ENCODE results near the gene CDKAL1. TPM values are rescaled to one million over a fixed set of nuclear protein-coding genes. Genes with fewer than 3 reads are reported as not detected.

Gene CDKAL1
- total and polyA plus RNA-seq, 10 donors, result 4.8 to 26.9 (median 20.1) TPM

DNA sequence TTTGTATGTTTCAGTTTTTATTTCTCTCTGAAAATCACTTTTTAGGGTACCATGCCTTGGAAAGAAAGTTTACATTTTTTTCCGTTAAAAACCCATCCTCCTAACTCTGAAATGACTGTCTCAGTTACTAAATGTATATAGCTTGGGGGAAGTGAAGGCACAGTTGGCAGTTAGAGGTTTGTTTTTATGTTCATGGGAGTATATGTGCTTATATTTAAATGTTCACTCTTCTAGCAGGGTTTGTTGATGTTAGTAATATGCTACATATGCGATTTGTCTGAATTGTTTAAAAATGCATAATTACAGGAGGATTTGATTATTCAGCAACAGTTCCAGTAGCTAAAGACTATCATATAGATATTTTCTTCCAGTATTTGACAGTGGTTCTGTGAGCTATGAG, 31.1 kb downstream of the CDKAL1 start:
- H3K27ac ChIP-seq, result no peak overlapping the region
- H3K27me3 ChIP-seq (replicated peaks in 1 of 7), result no peaks in the 10 kb centered on the region
- WGBS, 5 donors, result 78 to 88% (median 85%) methylated on average over 2 of the region's 2 CpGs
- peaks cover 0 to 13% (median 0%) of the 10 kb centered on the region in 6 donors for H3K36me3 ChIP-seq
- H3K4me3 ChIP-seq, result no peak overlapping the region
- no peaks in the 10 kb centered on the region for H3K9me3 ChIP-seq
- H3K4me1 ChIP-seq, result peaks cover 0 to 11% (median 2%) of the 10 kb centered on the region in 6 donors
- intact Hi-C loops (cut with DNase I; ENCODE audit: low total_unique reads), result no loop called here
- no peak for TF ChIP-seq POLR2AphosphoS5 (IDR thresholded peaks at IDR 0.05)
- TF ChIP-seq, protein P1, sequence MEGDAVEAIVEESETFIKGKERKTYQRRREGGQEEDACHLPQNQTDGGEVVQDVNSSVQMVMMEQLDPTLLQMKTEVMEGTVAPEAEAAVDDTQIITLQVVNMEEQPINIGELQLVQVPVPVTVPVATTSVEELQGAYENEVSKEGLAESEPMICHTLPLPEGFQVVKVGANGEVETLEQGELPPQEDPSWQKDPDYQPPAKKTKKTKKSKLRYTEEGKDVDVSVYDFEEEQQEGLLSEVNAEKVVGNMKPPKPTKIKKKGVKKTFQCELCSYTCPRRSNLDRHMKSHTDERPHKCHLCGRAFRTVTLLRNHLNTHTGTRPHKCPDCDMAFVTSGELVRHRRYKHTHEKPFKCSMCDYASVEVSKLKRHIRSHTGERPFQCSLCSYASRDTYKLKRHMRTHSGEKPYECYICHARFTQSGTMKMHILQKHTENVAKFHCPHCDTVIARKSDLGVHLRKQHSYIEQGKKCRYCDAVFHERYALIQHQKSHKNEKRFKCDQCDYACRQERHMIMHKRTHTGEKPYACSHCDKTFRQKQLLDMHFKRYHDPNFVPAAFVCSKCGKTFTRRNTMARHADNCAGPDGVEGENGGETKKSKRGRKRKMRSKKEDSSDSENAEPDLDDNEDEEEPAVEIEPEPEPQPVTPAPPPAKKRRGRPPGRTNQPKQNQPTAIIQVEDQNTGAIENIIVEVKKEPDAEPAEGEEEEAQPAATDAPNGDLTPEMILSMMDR (IDR thresholded peaks at IDR 0.05 in 8 of 11, conservative IDR thresholded peaks at IDR 0.05 in 3 of 11), result no peak
- TF ChIP-seq POLR2A (IDR thresholded peaks at IDR 0.05), result no peak
- DNase-seq, result no peak

DNA sequence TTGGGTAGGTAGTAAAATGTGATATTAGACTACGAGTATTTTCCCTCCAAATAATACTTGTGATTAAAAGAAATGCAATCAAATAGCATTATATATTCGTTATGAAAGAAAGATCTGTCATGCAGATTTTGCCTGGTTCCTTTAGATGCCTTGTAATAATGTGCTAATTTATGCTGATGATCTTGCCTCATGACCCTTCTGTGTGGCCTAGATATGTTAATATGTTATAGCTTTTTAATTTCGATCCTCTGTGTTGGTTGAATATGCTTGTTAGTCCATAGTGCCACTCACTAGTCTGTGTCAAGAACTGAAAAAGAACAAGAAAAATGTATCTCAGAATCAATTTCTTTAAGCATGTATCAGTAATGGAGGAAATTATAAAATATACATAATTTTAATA, 31.9 kb downstream of the CDKAL1 start:
- Histone ChIP-seq H3K4me3 (no peak overlapping the region), H3K27me3 (replicated peaks in 1 of 7) (no peaks in the 10 kb centered on the region), H3K9me3 (no peaks in the 10 kb centered on the region), H3K27ac (no peak overlapping the region), H3K36me3 (peaks cover 0 to 13% (median 0%) of the 10 kb centered on the region in 6 donors), H3K4me1 (peaks cover 0 to 11% (median 2%) of the 10 kb centered on the region in 6 donors)
- 90 to 96% (median 95%) methylated on average over 3 of the region's 3 CpGs for WGBS, 5 donors
- TF ChIP-seq, protein P1 (IDR thresholded peaks at IDR 0.05 in 8 of 11, conservative IDR thresholded peaks at IDR 0.05 in 3 of 11), result no peak
- no peak for TF ChIP-seq POLR2A (IDR thresholded peaks at IDR 0.05)
- TF ChIP-seq POLR2AphosphoS5 (IDR thresholded peaks at IDR 0.05), result no peak
- intact Hi-C loops (cut with DNase I; ENCODE audit: low total_unique reads), result no loop called here
- no peak for DNase-seq

DNA sequence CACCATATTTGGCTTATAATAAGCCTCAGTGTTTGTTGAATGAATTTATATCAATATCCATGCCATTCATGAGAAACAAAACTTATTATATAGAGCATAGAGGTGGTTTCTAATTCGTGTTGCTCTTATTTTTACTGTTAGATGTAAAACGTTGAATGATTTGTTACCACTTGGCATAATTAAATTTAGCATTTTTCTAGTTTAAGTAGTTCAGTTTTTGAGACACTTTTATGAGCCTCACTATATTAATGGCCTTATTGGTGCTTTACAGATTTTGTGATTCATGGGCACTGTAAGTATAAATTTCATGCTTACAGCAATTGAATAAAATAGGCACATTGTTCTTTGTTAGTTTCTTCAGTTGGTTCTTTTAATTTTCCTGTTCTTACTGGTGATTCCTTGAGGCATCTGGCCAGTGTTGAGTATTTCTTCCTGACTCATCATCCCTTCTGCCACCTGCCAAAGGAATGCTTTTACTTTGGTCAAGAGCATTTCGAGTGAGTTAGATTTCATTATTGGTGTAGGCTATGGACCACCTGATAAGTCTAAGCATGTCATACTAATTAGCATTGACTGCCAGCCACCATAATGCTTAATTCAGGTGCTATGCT, 34.8 kb downstream of the CDKAL1 start:
- no peak for DNase-seq
- peaks cover 0 to 27% (median 8%) of the 10 kb centered on the region in 6 donors for H3K4me1 ChIP-seq
- H3K36me3 ChIP-seq, result peaks cover 0 to 17% (median 0%) of the 10 kb centered on the region in 6 donors
- no peak overlapping the region for H3K27ac ChIP-seq
- TF ChIP-seq POLR2AphosphoS5 (IDR thresholded peaks at IDR 0.05) (no peak), POLR2A (IDR thresholded peaks at IDR 0.05) (no peak)
- TF ChIP-seq, protein P1 (IDR thresholded peaks at IDR 0.05 in 8 of 11, conservative IDR thresholded peaks at IDR 0.05 in 3 of 11), result no peak
- H3K9me3 ChIP-seq, result no peaks in the 10 kb centered on the region
- 75 to 85% (median 83%) methylated on average over 3 of the region's 3 CpGs for WGBS, 5 donors
- no peak overlapping the region for H3K4me3 ChIP-seq
- intact Hi-C loops (cut with DNase I; ENCODE audit: low total_unique reads), result no loop called here
- H3K27me3 ChIP-seq (replicated peaks in 1 of 7), result no peaks in the 10 kb centered on the region

DNA sequence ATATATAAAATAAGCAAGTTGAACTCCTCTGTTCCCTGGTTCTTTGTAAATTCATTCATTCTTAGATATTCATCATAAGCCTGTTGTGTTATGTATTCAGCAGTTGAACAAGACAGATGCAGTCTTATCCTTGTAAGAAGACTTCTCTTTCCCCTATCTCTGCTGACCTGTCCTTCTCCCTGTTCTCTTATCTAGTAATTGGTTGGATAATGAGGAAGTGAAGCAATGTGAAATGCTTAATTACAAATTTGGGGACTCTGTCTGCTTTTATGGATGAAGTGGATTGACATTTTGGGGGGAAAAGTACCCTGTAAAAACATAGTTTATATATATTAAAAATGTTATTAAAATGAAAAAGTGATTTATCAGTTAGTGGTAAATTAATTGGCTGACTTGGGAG, 37.0 kb downstream of the CDKAL1 start:
- peaks cover 0 to 25% (median 0%) of the 10 kb centered on the region in 6 donors for H3K36me3 ChIP-seq
- H3K9me3 ChIP-seq, result no peaks in the 10 kb centered on the region
- no peak for DNase-seq
- H3K4me3 ChIP-seq, result no peak overlapping the region
- no peaks in the 10 kb centered on the region for H3K27me3 ChIP-seq (replicated peaks in 1 of 7)
- H3K27ac ChIP-seq, result no peak overlapping the region
- TF ChIP-seq, protein P1 (IDR thresholded peaks at IDR 0.05 in 8 of 11, conservative IDR thresholded peaks at IDR 0.05 in 3 of 11), result no peak
- no peak for TF ChIP-seq POLR2AphosphoS5 (IDR thresholded peaks at IDR 0.05)
- no peak for TF ChIP-seq POLR2A (IDR thresholded peaks at IDR 0.05)
- peaks cover 0 to 16% (median 4%) of the 10 kb centered on the region in 6 donors for H3K4me1 ChIP-seq
- intact Hi-C loops (cut with DNase I; ENCODE audit: low total_unique reads), result no loop called here

Data from spleen (tissue), 11 donors.